Left kidney (tissue), 2 donors: ENCODE data around the gene GRIP1. TPM values are rescaled to one million over a fixed set of nuclear protein-coding genes. Genes with fewer than 3 reads are reported as not detected.

Source experiments
- DNase-seq: peaks from one replicate; pipeline ENCODE4 v3.0.0-alpha.2; 2013
- polyA plus RNA-seq: library from polyadenylated mRNA; unstranded; fragments of 120-200 nt; gene quantifications from one replicate; pipeline ENCODE4 v1.2.1, GENCODE V29; 2013; ENCODE audit not compliant: insufficient read length

The GRIP1 gene
- polyA plus RNA-seq, 1 donor, result 26.9 TPM

DNA sequence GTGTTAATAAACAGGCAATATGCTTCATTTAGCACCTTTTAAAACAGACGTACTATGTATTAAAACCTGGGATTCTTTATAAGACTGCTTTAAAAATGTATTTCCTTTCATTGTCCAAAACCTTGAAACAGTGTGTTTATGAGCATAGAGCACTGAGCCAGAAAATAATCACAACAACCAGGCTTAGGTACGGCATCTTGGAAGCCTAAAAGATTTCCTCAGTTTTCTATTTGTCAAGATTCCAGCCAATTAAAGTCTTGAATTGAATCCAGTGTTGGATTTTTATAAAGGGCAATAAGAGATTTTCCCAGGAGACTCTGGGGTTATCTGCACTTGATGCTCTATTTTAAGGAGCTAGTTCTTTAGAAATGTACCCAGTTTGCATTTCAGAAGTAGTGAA is 80.3 kb downstream of the GRIP1 start:
- DNase-seq, result no peak

DNA sequence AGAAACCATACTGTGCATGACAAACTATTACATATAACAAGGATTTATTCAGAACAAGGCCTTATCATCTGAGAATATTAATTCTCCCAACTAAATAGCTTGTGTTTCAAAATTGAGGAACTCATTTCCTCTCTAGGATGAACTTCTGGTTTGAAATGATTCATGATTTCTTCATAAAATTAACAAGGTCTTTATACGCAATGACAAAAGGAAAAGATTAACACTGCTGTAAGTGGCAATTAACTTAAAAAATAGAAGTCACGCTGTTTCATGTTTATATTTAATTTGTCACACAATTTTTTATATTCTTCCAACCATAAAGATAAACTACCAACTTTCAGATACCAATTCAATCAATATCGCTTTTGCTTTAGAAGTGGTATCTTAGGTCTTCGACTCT is 80.8 kb downstream of the GRIP1 start:
- DNase-seq, result no peak

DNA sequence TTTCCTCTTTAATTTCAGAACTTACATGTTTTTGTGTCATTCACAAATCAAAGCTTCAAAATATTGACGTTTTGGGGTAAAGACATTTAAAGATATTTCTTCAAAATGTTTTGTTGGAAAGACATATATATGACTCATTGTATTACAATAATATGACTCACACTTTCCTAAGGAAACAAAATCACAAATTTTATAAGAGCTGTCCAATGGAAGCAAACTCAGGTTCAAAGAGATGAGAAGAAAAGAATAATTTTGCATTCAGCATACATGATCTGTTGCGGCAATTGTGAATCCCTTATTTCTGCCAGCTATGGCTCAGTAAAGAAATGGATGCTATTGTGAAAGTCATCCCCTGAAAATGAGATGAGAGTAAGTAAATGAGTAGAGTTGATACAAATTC is 82.7 kb downstream of the GRIP1 start:
- DNase-seq, result no peak

DNA sequence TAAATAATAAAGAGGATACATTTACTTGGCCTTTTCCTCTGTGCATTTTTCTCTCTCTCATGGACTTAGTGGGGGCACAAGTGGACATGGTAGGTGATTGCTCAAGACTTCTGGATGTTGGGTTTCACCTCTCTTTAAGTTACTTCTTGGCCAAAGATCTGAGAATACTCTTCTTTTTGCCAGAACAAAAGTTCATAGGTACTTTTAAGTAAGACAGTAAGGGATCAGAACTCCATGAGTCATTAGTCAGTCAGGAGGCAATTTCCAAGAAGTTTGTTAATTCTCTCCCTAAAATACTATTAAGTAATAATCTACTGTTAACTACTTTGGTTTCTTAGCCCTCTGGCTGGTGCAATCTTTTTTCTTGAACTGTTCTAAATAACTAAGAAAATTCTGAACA is 84.2 kb downstream of the GRIP1 start:
- no peak for DNase-seq

DNA sequence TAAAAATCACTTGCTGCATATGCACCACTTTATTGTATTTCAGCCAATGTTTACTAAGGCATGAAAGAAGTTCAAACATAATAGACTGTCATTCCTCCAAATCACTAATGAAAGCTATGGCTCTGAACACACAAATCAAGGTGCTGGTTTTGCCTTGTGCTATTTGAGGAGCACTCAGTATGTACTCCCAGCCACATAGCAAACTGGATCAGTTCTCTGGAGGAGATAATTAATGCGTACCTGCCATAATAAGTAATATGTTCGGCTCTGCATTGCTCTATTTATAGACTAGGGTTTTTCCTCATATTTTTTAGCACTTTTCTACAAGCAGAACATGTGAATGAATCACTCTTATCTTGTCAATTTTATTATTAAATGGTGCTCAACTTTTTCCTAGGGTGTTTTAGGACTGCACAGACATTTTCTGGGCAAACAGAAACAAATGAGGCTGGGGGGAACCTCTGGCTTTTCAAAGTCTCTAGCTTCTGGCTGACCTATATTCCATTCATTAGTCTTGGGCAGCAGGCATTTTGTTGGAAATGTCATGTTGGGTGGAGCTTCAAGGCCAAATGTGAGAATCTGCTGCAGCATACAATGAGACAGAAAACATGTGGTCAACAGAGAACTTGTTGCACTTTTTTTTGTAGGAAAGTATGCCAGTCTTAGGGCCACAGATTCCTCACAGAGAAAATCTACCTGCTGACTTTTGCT is 88.4 kb downstream of the GRIP1 start:
- DNase-seq, result no peak

DNA sequence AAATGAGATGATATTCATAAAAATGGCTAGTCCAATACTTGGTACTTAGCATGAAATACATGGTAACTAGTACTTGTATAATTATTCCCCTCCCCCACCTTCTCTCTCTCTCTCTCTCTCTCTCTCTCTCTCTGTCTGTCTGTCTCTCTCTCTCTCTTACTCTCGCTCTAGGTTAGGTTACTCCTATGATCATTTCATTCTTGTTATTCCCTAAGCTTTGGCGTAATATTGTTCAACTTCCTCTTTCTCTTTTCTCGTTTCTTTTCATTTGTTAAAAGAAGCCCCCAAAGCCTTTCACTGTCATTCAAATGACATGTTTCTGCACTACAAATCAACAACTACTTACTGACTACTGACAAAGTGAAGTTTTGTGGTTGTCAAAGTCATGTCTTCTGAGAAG is 89.8 kb downstream of the GRIP1 start:
- DNase-seq, result no peak

DNA sequence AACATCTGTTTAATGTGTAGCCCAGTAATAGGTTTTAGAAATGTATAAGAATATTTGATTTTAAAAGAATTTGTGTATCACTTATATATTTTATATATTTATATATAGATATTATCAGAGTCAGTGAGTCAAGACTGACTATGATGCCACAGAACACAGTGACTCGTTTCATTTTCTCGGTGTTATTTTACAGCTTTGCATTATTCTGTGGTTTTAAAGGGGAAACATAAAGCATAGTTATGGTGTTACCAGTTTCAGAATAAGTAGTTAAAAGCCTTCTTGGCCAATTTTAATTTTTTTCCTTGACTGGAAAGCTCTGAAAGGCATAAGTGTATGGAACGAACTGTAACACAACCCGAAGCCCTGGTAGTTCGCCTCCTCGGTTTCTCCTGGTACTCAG is 91.0 kb downstream of the GRIP1 start:
- no peak for DNase-seq

DNA sequence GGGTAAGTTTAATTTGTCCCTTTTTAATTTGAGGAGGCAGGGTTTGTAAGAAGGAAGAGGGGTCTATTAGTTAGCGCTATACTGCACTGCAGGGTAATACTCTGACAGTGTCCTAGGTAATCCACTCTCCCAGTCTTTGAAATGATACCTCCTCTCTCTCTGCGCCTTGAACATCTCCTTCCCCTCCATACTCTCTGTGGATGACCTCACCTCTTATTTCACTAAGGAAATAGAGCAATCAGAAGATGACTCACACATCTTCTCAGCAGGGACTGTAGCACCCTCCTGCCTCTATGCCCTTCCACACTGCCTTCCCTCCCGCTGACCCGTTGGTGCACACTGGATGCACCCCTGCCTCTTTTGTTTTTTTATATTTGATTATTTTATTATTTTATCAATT is 94.2 kb downstream of the GRIP1 start:
- no peak for DNase-seq

DNA sequence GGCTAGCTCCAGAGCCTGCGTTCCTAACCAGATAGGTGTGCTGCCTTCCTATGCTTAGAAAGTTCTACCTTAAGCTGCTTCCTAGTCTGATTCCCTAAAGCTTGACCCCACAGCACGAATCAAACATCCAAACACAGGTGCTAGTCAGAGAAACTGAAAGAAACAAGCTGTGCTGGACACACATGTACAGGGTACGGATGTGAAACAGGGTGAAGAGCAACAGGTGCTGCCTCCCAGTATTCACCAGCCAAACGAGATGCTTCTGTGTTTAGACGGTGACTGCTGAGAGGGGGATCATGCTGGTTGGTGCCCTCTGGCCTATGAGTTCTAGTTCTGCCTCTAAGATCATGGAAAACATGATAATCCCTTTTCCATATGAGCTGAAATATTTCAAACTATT is 105.3 kb downstream of the GRIP1 start:
- DNase-seq, result no peak

DNA sequence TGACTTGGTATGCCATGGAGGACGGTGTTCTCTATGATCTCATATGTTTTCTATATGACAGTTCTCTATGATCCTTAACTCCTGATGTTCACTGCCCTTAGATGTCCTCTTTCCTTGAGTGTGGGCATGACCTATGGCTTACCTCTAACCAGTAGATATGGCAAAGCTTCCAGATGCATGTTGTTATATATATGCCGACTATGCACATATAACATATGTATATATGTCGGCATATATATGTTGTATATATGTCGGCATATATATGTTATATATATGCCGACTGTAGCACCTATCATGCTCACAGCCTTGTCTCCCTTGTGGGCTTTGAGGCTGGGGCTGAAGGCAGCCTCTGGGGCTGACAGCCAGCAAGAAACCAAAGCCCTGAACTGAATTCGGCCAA is 106.0 kb downstream of the GRIP1 start:
- no peak for DNase-seq

DNA sequence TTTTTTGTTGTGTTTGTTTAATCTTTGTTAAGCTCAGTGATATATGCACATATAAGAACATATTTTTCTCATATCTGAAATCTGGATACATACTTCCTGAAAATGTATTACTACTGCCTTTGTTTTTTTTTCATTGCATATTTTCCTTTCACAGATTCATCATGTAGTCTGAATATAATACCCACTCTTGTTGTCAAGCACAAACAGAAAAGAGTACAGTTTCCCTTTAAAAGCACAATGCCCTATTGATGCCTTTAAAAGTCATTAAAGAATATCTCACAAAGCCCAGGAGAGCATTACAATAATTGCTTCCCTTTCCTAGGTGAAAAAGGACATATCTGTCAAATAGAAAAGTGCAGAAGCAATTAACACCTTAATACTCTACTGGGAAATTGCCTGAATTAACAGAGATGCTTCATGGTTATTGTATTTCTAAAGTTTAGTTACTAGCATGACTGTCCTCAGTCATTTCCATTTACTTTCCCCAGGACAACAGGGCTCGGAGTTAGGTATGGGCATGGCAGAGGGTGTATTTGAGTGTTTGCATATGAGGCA is 107.4 kb downstream of the GRIP1 start:
- no peak for DNase-seq

DNA sequence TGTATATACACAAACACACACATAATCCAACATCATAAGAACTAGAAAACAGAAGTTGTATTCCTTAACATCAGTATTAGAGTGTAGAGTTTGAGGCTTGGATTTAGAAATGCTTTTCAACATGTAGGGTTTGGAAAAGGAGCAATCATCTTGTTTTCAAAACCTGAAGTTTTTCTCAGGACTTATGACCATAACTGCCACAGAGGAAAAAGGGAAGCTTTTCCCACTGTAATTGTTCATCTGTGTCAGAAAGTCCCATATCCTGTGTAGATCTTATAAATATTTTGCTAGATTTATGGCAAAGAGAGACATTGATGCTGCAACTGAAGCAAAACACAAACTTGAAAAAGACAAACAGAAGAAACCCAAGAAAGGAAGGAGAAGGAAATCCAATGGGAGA is 115.7 kb downstream of the GRIP1 start:
- no peak for DNase-seq

DNA sequence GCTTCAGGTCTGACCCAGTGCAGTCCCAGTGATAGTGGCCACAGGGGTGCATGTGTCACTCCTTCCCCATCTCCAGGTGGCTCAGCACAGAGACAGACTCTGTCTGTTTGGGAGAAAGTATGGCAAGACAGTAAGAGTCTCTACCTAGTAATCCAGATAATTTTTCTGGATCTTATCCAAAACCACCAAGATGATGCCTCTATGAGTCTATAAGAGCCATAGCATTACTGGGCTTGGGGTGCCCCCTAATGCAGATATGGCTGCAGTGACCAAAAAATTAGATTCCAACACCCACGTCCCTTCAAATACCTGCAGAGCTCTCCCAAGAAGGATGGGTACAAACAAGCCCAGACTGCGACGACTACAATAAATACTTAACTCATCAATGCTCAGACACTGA is 123.8 kb downstream of the GRIP1 start:
- DNase-seq, result no peak

DNA sequence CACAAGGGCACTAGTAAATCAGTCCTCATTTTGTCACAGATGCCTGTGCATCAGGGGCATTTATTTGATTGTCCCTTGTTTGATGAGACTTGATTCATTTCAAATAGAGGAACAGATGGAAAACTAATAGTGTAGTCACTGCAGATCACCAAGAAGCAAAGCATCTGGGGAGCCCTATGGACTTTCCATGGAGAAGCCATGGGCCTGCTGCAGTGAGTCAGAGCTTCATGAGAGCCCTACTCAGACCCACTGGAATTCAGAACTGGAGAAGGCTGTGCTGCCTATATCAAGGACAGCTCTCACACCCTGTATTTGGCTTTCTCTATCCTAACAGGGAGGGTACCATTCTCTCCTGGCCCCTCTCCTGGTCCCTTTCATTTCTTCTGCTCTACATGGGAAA is 126.2 kb downstream of the GRIP1 start:
- no peak for DNase-seq

DNA sequence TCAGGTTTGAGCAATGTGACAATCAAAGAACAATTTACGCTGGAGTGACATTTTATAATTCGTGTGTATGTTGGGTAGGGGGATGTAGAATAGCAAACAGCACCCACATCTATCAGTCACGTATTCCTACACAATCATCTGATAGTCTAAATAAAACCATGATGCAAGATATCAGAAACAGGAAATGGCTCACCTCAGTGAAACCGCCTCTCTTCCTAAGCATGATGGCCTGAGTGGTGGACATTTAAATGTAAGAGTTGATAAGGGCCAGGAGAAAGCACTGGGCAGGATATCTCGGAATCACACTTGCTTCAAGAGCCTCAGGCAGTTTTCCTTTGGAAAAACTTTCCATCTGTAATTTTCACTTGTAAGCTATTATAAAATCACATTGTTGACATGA is 128.2 kb downstream of the GRIP1 start:
- DNase-seq, result no peak

DNA sequence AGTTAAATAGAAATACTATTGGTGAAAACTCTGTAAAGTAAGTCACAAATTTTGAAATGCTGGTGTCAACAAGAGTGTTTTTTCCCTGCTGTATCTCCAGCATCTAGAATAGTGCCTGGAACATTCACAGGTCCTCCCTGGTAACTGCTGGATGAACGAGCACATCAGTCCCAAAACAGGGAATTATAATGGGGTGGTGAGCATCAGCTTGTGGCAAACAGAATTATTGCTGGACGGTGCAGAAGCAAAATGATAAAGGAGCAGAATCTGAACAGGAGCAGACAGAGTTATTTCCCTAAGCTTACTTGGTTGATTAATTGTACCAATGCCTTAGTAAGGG is 129.9 kb downstream of the GRIP1 start:
- no peak for DNase-seq

DNA sequence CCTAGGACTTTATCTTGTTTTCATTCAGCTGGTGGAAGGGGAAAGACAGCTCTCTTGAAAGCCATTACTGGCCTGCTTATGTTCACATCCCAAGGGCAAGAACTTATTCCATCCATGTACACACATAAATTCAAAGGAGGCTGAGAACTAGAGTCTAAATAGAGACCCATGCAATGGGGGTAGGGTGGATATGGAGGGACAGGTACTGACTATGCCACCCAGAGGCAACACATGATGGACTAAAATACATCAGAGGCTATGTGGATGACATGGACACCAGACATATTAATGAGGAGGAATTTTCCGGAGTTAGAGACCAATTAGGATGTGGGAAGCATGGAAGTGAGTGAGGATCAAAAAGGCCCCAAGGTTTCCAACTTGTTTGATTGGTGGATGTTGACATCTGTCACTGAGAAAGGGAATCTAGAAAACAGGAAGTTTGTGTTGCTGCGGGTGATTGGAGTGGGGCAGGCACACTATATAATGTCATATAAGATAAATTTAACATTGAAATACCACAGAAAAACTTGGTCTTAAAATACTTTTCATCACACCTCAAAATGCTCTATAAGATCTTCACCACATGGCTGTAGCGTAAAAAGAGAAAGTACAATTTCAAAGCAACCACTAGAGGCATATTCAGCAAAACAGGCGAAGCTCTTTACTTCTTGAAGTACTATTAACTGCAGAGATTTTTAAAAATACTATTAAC is 130.4 kb downstream of the GRIP1 start:
- DNase-seq, result no peak

DNA sequence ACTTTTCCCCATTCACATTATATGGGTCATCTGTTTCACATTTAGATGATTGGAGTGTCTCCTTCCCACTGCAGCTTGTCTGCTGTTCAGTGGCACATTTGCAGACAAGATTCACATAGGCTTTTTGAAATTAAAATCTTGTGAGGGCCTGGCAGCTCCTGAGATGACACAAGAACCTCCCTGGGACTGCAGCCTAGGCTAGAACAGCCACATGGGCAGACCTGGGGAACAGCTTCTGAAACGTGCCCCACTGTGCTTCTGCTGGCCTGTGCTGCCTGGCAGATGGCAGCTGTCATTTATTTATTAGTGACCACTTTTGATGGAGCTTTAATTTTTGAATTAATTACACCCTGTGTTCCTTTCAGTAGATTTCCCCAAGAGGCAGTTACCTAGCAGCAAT is 137.4 kb downstream of the GRIP1 start:
- no peak for DNase-seq

DNA sequence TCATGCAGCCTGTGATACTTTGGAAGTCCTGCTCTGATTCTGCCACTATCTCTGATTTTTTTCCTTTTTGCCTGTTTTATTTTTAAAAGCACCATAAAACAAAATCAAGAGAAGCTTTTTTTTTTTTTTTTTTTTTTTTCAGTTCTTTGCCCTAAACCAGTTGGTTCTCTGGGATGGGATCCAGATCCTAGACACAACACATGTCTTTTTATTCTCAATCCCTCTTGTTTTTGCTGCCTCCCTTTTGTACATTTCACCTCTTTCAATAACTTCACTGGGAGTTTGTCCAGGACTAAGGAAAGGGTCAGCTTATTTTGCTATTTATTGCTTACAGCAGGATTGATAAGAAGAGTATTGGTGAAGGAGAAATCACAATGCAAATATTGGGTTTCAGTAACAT is 139.4 kb downstream of the GRIP1 start:
- no peak for DNase-seq

DNA sequence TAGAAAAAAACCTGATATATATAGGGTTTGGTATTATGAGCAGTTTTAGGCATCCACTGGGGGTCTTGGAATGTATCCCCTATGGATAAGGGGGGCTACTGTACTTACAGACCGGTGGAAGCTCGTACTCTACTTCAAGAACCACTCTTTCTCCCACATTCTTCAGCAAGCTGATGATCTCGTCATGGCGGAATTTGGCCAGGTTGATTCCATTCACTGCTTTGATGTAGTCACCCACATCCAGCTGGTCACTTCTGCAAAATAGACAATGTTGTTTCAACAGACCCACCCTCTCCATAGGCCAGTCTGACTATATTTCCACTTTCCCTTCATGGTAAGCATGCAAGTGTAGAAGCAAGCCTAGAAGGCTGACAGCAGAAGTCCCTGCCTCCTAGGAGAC is 139.9 kb downstream of the GRIP1 start:
- no peak for DNase-seq

DNA sequence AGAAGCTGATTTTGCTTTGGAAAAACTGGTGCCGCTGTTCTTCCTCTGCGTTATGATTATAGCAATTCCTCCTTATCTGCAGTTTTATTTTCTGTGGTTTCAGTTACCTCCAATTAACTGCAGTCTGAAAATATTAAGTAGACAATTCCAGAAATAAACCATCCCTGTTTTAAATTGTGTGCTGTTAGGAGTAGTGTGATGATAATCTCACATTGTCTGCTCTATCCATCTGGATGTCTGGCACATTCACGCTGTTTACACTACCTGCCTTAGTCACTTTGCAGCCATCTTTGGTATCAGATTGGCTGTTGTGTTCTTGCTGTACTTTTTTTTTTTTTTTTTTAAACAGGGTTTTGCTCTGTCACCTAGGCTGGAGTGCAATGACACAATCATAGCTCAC is 141.0 kb downstream of the GRIP1 start:
- no peak for DNase-seq

DNA sequence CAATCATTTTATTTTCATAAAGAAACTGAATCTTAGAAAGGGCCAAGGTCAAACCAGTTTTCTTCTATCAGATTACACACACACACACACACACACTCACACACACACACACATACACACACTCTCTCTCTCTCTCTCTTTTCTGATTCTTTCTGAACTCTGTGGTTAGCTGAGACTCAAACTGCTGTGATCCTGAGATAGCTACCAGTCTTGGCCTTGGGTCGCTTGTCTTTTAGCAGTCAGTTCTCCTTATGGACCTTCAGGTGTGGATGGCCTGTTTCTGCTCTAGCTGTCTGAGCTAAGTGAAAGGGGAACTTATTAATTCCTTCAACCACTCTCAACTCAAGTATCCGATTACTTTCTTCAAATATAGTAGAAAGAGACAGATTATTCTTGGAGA is 145.1 kb downstream of the GRIP1 start:
- DNase-seq, result no peak

DNA sequence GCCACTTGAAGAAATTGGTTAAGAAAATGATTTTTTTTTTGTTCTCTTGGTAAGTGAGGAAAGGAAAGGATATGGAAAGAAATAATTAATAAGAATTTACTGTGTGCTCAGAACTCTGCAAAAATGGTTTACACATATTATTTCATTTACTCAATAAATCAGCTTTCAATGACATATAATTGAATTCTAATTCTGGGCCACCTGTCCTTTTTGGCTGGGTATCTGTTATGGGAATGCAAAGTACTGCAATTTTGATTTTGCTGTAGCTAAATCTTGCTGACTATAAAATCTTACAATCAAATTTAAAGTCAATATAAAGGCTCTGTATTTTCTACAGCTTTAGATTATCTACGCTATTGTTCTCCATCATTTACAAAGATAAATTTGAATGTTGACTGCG is 147.1 kb downstream of the GRIP1 start:
- no peak for DNase-seq

DNA sequence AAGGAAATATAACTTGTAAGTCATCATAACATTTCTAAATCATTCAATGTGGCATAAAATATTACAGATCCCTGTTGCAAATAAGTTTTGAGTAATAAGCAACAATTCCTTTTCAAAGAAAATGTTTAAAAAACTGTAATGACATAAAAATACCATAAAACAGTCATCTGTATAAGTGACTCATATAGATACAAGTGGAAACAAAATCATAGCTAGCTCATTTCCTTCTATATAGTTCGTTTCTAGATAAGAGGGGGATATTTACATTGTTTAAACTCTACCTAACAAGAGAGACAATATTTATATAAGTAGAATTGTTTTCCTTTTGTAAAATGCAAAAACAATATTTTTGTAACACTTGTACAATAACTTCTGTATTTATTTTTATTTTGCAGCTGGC is 148.9 kb downstream of the GRIP1 start:
- DNase-seq, result no peak
